HG03039 (cell line): Measurements from ENCODE around the gene HMGB1.

Experiments
- ATAC-seq: cut with Tn5 transposase; IDR thresholded peaks from one replicate; pipeline ENCODE4 v1.9.1; 2021; ENCODE audit warnings: mild to moderate bottlenecking, moderate library complexity; ENCODE audit not compliant: unreplicated experiment

HMGB1 gene

GRCh38 chr13:30431269-30431940 lies 34.3 kb downstream of the HMGB1 start:
- no peak for ATAC-seq

DNA sequence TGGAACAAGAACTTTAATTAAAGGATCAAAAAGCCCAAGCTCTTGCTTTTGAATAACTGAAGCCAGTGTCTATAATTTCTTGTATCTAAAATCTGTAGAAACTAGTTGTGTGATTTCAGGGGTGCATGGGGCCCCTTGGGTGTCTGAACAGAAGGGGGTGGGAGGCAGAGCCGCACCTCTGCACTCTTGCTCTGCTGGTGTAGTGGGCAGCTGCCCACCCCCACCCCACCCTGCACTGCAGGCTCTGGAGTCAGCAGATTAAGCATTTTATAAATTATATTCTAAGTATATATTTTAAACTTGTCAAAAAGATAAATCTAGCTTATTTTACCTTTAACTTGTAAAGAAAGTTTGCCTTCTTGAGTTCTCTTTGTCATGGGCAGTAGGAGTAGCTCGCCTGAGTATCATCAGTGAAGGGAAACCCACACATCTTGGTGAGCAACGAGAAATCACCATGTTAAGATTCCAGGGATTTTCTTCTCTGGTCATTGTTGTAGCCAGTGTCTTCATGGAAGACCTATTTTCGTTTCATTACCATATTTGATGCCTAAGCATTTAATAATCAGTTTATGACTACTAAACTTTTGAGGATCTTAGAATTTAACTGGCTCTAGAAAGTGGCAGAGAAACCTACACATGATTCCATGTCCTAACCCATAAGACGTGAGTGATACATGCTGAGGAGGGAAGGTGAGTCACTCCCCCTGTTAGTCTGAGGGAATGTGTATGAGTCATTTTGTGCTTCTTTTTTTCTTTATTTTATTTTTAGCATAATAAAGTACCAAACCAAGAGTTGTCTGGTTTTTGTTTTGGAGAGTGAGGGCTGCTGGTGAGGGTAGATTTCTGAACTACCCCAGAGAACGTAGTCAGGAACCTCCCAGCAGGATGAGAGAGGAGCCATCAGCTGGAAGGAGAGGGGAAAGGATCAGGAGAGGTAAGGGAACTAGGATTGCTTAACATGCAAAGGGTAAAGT lies 35.7 kb downstream of the HMGB1 start:
- peak; percentile 57 for ATAC-seq

GRCh38 chr13:30429235-30429634 lies 36.5 kb downstream of the HMGB1 start:
- no peak for ATAC-seq

DNA sequence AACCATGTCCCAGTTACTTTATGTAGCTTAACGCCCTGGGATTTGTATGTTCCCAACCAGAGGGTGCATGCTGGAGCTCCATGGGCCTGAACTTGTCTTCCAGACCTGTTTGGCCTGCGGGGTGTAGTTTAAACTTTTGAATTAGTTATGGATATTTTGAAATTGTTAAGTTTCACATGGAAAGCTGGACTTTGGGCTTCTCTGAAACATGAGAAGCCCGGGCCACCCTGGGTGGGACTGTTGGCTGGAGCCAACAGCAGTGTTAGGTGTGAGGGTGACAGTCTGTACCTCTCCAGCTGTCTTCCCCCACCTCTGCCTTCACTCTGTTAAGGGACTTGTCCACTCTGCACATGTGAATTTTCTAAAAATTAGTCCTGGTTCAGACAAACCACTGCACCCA lies 41.8 kb downstream of the HMGB1 start:
- ATAC-seq, result no peak

DNA sequence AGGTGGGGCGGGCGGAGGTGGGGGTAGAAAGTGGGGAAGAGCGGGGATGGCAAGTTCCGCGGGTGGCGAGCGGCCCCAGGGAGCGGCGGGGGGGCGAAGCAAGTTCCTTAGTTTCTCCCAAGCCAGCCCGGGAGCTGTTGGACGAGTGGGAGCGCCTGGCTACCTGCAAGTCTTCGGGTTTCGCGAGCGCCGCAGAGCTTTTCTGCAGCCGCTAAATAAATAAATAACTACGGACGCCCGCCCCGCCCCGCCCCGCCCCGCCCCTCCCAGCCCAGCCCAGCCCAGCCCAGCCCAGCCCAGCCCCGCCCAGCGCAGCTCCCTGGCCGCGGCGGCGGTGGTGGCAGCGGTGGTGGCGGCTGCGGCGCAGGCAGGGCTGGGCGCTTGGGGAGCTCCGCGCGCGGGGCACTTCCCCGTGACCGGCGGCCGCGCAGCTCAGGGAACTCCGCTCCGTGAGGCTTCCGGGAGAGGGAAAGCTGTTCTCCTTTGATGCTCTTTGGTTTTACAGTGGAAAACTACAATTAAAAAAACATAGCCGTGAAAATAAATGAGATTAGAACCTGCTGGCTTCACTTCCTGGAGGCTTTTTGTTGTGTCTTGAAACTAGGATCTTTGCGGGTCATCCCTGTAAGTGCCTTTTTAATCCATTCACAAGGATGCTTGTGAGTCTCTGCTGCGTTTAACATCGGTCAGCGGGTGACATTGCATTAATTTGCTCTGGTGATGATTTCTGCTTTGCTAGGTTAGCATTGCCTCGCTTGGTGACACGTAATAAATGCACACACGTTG lies 43.5 kb downstream of the HMGB1 start, which contains the start of gene UBE2L5:
UBE2L5 (plus strand) TSS at position 440 of the 786 bp plus-strand sequence. CDS start 5,498 bp downstream, outside the sequence.
- peak; percentile 61 for ATAC-seq

GRCh38 chr13:30421093-30422053 lies 44.4 kb downstream of the HMGB1 start:
- peak; percentile 45 for ATAC-seq

DNA sequence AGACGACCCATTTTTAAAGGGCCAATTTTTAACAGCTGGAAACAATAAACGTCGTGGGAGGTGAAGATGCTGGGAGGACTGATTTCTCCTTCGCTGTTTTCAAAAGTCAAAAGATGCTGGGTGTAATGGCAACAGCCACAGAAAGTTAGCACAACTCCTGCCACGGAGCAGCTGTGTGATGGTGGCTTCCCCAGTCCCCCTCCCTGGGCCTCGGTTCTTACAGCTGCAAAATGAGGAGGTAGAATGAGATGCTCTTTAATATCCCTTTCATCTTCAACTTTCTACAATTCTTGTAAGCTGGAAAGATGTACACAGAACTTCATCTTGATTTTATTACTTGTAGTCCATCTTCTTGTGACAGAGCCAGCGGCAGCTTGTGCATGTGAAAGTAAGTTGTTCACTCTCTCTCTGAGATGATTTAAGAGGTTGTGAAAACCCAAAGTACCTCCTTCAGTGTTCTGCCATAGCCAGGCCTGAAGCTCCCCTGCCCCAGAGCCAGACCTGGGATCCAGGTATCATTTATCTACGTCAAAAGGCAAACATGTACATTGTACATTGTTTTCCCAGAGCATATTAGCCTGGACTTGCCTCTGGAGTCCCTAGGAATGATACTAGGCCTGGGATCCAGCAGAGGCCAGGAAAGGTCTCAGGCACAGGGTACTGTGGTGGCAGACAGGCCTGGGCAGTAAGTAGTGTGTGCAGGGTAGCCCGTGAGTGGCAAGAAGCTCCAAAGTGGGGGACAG lies 46.8 kb downstream of the HMGB1 start:
- ATAC-seq, result no peak

DNA sequence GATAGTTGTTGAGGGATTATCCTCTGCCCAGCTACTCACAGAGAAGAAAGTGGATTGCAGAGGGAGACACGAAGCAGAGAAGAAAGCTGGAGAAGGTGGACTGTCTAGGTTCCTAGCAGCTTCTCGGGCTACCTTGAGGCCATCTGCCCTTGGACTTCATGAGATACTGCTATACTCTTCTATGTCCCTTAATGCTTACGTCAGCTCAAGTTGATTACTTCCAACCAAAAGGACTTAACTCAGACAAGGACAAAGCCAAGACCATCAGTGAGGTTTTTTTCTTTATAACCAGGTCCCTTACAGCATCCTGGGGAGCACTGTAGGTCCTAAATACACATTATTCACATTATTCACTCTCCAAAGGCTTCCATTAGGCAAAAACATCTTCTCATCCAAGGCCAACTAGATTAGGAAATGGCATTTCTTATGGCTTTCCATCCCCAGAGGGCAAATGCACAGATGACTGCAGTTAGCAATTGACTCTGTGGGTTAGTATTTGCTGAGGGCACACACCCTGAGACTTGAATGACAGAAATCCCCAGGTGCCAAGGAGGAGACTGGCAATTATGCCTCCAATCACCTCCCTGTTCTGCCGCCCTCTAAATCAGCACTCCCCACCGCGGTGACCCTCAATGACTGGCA lies 47.5 kb downstream of the HMGB1 start:
- no peak for ATAC-seq

GRCh38 chr13:30416471-30416870 lies 49.3 kb downstream of the HMGB1 start:
- ATAC-seq, result no peak

- peak; percentile 72 for ATAC-seq
These were observed 50.2 kb downstream of the HMGB1 start for GRCh38 chr13:30415430-30416030.

DNA sequence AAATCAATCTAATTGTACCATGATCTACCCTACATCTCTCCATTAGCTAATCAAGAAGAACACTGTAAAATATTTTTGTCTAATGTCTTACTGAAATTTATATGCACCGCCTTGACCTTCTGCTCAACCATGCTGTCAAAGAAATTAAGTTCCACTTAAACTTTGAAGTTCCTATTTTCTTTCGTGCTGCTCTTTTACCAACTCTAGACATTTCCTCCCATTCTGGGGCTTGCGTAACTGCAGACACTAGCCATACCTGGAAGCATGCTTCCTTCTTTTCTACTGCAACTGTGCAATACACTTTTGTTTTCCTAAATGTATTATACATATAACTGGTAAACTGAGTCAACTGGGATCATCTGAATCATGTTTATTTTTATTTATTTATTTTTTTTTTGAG lies 51.9 kb downstream of the HMGB1 start:
- ATAC-seq, result no peak

DNA sequence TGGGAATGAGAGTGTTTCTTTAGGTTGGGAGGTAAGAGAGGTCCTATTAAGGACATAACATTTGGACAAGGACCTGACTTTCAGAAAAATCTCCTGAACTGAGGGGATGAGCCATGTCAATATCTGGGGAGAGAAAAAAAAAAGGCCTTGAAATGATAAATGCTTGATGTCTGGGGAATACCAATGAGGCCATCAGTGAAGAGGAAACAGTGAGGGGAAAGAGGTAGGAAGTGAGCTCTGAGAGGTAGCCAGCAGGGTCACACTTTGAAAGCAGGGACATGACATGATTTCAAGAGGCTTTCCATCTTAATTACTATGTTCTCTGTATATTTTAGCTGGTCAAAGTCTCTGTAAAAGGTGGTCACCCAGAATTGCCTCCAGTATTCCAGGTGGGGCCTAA lies 53.4 kb downstream of the HMGB1 start:
- no peak for ATAC-seq

DNA sequence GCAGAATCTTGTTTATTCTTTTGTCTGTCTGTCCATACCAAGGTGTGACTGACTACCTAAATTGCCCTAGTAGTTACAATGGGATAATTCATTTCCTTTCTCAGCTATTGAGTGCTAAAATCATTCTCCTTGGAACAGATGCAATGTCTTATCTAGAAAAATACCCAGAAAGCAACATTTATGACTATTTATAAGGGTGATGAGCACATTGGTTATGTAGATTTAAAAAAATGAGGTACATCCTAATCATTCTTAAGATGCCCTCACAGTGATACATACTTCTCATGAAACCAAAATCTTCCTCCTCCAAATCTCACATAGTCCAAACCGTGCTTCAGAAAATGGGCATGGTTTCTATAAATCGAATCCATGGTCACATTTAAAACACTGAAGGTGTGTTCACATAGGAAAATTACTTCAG lies 55.0 kb downstream of the HMGB1 start:
- ATAC-seq, result no peak

DNA sequence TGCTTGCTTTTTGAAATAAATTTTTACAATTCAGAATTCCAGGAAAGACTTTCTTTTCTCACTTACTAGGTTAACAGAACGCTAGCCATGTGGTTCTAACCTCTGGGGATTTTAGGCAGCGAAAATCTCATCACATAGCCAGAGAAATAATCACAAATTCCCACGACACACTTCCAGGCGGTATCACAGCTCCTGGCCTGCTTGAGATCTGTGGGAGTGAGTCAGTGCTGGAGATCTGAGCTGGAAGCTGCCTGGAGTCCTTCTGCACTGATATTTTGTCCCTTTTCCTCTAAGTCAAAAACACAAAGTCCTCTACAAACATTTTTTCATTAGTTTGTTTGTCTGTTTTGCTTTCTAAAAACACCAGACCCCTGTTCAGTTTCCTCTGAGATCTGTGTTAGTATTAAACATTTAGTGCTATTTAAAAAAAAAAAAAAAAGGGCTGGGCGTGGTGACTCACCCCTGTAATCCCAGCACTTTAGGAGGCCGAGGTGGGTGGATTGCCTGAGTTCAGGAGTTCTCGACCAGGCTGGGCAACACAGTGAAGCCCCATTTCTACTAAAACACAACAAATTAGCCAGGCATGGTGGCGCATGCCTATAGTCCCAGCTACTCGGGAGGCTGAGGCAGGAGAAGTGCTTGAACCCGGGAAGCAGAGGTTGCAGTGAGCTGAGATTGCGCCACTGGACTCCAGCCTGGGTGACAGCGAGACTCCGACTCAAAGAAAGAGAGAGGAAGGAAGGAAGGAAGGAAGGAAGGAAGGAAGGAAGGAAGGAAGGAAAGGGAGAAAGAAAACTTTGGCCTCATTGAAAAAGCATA lies 55.6 kb downstream of the HMGB1 start:
- no peak for ATAC-seq

- ATAC-seq, result peak; percentile 88
These were observed 57.2 kb downstream of the HMGB1 start for GRCh38 chr13:30408319-30409101.

GRCh38 chr13:30406779-30407416 lies 58.8 kb downstream of the HMGB1 start:
- no peak for ATAC-seq
